ENCODE data around the gene DESI2.

GRCh38 chr1:244662599-244662998, 9.7 kb downstream of the DESI2 start:
- no peak for TF ChIP-seq CTCF (IDR thresholded peaks at IDR 0.05; ENCODE audit: poor library complexity)
- TF ChIP-seq EZH2 (IDR thresholded peaks at IDR 0.05; ENCODE audit: borderline replicate concordance): no peak
- peak; percentile 94 for TF ChIP-seq EZH2phosphoT487 (IDR thresholded peaks at IDR 0.05; ENCODE audit: low read depth, severe bottlenecking, unreplicated experiment)

Data from hepatocyte (in vitro differentiated cells).